GM13976 (cell line): Measurements from ENCODE around the gene GPC5.

ENCODE experiments used
- DNase-seq: peaks from one replicate; pipeline ENCODE4 v3.0.0; 2012; ENCODE audit warnings: low spot score
- in situ Hi-C: fragments of 300-500 bp; cut with MboI; formaldehyde crosslinking; loops from one replicate; pipeline ENCODE4 v1.12.0; 2022; ENCODE audit warnings: low sequenced_read_pairs, mixed read lengths, inconsistent platforms; ENCODE audit not compliant: unreplicated experiment
- TF ChIP-seq, protein P1 (sequence below): IDR thresholded peaks from 2 replicates; pipeline ENCODE4 v1.5.1; 2012; ENCODE audit warnings: borderline replicate concordance, mild to moderate bottlenecking; ENCODE audit not compliant: insufficient read depth; ENCODE audit errors: extremely low read depth, missing control alignments, control extremely low read depth

GPC5 gene

DNA sequence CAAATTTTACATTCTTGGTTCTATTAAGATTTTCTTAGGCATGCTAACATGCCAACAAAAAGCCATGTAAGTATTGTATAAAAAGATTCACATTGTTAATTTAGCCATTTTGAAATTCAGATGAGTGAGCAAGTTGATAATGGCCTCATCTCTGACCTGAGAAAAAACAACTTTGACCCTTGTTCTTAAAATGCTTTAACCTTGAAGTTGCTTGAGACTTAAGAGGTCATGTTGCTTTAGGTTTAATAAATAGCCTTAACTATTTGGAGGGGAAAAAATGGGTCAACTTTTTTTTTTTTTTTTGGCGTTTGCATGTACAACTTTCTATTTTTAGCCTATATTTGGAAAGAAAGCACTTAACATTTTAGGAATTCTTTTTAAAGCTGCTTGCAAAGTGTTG is 44.9 kb upstream of the GPC5 start:
- TF ChIP-seq, protein P1, sequence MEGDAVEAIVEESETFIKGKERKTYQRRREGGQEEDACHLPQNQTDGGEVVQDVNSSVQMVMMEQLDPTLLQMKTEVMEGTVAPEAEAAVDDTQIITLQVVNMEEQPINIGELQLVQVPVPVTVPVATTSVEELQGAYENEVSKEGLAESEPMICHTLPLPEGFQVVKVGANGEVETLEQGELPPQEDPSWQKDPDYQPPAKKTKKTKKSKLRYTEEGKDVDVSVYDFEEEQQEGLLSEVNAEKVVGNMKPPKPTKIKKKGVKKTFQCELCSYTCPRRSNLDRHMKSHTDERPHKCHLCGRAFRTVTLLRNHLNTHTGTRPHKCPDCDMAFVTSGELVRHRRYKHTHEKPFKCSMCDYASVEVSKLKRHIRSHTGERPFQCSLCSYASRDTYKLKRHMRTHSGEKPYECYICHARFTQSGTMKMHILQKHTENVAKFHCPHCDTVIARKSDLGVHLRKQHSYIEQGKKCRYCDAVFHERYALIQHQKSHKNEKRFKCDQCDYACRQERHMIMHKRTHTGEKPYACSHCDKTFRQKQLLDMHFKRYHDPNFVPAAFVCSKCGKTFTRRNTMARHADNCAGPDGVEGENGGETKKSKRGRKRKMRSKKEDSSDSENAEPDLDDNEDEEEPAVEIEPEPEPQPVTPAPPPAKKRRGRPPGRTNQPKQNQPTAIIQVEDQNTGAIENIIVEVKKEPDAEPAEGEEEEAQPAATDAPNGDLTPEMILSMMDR, result no peak
- in situ Hi-C loops, result no loop called here

DNA sequence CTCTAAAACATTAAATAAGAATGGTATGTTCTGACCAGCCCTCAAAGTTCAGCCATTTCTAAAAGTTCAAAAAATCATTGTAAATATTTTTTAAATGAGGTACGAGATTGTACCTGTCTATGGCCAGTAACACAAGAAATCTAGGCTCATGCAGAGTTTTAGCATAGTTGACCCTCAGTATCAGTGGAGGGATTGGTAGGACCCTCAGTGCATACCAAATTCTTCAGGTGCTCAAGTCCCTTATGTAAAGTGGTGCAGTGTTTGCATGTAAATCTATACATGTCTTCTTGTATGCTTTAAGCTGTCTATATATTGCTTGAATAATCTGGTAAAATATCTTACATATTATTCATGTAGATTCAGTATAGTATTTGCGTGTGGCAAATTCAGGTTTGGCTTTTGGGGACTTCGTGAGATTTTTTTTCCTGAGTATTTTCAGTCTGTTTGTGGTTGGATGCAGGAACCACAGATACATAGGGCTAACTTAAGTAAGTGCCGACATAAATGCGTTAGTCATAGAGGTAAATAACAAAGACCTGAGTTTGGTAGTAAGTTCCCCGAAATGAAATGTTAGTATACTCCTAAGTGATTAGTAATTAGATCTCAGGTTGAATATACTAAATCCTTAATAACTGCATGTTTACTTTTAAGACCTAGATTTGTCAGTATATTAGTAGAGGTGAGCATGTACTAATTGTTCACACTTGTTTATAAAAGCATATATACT is 43.2 kb upstream of the GPC5 start:
- in situ Hi-C loops, result no loop called here
- TF ChIP-seq, protein P1, result no peak

More for the DNA sequence above, 44.9 kb upstream of the GPC5 start:
- DNase-seq, result no peak

DNA sequence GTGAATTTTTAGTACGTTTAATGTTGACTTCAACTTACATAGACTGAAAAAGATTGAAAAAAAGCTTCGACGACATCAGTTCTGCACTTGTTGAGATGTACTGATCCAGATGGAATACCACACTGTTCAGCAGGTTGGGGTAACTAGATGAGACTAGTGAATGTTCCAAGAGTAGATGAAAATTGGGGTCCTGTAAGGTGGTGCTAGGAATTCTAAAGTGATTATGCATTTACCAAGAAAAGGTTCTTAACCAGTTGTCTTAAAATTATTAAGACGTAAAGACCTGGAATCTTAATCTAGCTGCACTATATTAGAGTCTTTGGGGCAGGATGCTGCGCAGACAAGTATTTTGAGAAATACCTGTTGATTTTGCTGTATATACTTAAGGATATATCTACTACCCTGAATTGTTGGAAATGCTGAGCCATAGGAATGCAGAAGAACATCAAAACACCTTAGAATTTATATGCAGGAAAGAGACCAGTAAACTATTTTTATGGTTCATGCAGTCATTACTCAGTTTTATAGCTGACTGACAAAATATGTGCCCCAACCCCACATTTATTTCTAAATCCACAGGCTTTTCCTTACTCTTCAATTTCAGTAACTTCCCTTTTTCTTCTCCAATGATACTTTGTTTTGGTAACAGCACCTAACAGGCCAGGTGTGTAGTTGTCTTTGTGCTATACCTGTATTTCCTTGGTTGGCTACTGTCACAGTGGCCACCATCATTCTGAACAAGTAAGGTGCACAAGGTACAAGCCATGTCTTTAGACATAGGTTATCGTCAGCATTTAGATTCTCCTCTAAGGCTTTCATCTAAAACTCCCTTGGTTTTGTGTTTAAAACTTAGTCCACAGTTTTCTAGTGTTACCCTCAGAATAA is 42.4 kb upstream of the GPC5 start:
- TF ChIP-seq, protein P1, result no peak
- in situ Hi-C loops, result no loop called here
- no peak for DNase-seq

More for the DNA sequence above, 43.2 kb upstream of the GPC5 start:
- no peak for DNase-seq

DNA sequence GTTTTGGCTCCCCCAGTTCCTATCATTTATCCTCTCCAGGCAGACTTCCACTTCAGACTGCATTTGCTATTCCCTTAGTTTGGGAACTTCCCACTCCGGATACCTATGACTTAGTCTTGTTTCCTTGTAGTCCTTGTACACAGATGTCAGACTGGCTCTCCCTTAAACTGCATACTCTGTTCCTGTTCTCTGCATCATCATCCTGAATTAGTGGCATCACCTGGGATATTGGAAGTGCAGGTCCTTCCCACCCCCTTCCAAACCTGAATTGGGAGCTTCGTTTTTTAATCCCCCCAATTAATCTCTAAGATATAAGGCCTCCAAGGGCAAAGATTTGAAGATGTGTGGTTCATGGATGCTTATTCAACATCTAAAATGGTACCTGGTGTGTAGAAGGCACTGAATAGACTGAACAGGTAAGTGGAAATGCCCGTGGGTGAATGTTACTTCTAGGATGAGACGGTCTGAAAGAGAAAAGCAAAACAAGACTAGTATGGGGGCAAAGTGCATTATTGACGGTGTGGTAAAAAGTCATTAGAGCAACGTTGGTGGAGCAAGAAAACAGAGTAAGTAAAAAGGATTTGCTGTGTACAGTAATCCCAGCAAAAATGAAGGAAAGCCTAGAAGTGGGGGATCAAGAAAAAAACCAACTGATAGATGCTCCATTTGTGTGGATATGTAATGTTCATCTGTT is 41.4 kb upstream of the GPC5 start:
- DNase-seq, result no peak
- in situ Hi-C loops, result no loop called here
- TF ChIP-seq, protein P1, result no peak

DNA sequence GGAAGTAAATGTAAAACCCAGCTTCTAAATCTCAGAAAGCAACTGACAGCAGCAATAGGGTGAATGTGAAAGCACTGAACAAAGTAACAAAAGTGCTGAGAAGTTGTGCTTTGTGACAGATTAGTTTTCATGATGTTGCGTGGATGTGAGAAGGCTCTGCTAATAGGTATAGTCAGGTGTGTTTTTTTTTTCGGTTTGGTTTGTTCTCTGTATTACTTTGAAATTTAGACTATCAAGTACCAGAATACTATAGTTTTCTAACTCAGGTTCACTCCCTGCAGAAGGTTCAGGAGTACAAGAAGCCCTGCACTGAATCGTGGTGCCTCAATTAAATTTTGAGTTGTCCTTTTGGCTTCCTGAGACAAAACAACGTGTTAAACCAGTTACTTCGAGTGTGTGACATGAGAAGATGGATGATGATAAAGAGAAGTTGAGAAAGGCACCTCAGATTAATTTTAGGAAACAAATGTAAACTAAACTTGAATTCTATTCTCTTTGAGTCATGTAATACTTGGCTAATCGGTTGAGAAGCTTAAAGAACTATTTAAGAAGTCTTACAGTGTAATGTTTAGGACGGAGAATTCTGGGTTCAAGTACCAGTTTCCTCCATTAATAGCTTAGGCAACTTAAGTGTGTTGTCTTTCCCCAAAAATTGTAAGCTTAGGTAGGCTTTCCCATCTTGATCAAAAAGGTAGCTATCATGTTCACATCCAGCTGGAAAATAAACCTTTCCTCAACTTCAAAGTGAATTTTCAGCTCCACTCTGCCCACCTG is 40.6 kb upstream of the GPC5 start:
- TF ChIP-seq, protein P1, result no peak
- in situ Hi-C loops, result no loop called here
- no peak for DNase-seq

DNA sequence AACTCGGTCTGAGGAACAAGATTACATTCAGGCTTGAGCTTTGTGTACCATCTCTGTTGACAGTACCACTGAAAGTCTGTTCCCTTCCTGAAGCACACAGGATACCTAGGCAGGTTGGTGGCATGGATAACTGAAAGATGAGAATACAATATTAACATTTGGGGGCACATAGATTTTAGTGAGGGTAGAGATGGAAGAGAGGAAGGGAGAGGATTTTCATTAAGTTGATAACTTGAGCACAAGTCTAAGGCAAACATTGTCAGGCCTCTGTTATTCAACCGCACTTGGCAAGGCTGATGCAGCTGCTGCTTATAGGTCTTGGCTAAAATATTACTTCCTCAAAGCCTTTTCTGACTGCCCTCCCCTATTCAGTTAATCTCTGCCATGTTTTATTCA is 40.0 kb upstream of the GPC5 start:
- DNase-seq, result no peak
- TF ChIP-seq, protein P1, result no peak
- in situ Hi-C loops, result no loop called here
